H1 (cell line): Measurements from ENCODE around the gene BMERB1. TPM values are rescaled to one million over a fixed set of nuclear protein-coding genes. Genes with fewer than 3 reads are reported as not detected.
A peak's percentile ranks its signal among the peaks of the same experiment; 100 is the strongest.

Source experiments
- CTCF ChIA-PET: fragments of 300-600 bp; sonication (Branson Sonifier 250); formaldehyde crosslinking; loops from one replicate; lab custom pipeline; 2021; ENCODE audit not compliant: partially characterized antibody; lab: Charles Lee
- POLR2A ChIA-PET: fragments of 300-600 bp; sonication (Branson Sonifier 250); formaldehyde crosslinking; loops from one replicate; lab custom pipeline; 2021; ENCODE audit warnings: inconsistent platforms; ENCODE audit not compliant: partially characterized antibody; lab: Charles Lee
- DNase-seq, 2 experiments: peaks; one replicate each; pipeline versions ENCODE4 v3.0.0 to v3.0.0-alpha.2; 2010 to 2022; ENCODE audit warnings: low spot score in 2 of 2, low read depth in 1 of 2, mixed read lengths in 1 of 2
- FAIRE-seq: peaks from 2 replicates; lab custom pipeline; 2011; peaks lifted over from hg19 to GRCh38; lab: Jason Lieb, UNC
- H2AFZ ChIP-seq: 2 replicates; pipeline ENCODE4 v1.8.1; 2012; ENCODE audit warnings: low read length, inconsistent platforms
- H2AK5ac ChIP-seq: 2 replicates; pipeline ENCODE4 v1.6.1; 2013; ENCODE audit warnings: low read depth, low read length
- H2BK120ac ChIP-seq: replicated peaks from 2 replicates; pipeline ENCODE3; 2013; ENCODE audit warnings: low read depth, low read length, inconsistent platforms
- H2BK12ac ChIP-seq: 2 replicates; pipeline ENCODE4 v1.6.1; 2013; ENCODE audit warnings: low read depth, low read length
- H2BK15ac ChIP-seq: 2 replicates; pipeline ENCODE4 v1.6.1; 2013; ENCODE audit warnings: low read length
- H2BK20ac ChIP-seq: 2 replicates; pipeline ENCODE4 v1.6.1; 2013; ENCODE audit warnings: low read length
- H2BK5ac ChIP-seq: 2 replicates; pipeline ENCODE4 v1.6.1; 2013; ENCODE audit warnings: low read depth, low read length
- H3K14ac ChIP-seq: 2 replicates; pipeline ENCODE4 v1.6.1; 2013; ENCODE audit warnings: inconsistent platforms; ENCODE audit not compliant: insufficient read length
- H3K18ac ChIP-seq: 2 replicates; pipeline ENCODE4 v1.6.1; 2013; ENCODE audit warnings: low read length; ENCODE audit errors: extremely low read depth
- H3K23ac ChIP-seq: 2 replicates; pipeline ENCODE4 v1.6.1; 2013; ENCODE audit warnings: inconsistent platforms; ENCODE audit not compliant: insufficient read length
- H3K23me2 ChIP-seq: 2 replicates; pipeline ENCODE4 v1.6.1; 2013; ENCODE audit warnings: low read depth, low read length
- H3K27ac ChIP-seq: 2 replicates; pipeline ENCODE4 v1.6.1; 2011; ENCODE audit warnings: low read depth, low read length, inconsistent platforms
- H3K27me3 ChIP-seq, 4 experiments: replicated peaks in 1 of 4; 1 replicate in 1 of 4; 2 replicates in 3 of 4; pipeline versions ENCODE4 v1.6.1 to v1.8.1; 2011 to 2013; ENCODE audit warnings: low read length in 3 of 4, mild to moderate bottlenecking in 3 of 4, inconsistent platforms in 2 of 4, mixed read lengths in 2 of 4, moderate library complexity in 1 of 4; ENCODE audit not compliant: control insufficient read depth in 3 of 4, insufficient read depth in 3 of 4; ENCODE audit errors: extremely low read depth in 1 of 4
- H3K36me3 ChIP-seq, 4 experiments: 2 replicates each; pipeline versions ENCODE4 v1.6.1 to v1.8.1; 2011 to 2013; ENCODE audit warnings: mild to moderate bottlenecking in 4 of 4, low read length in 3 of 4, moderate library complexity in 2 of 4, control low read depth in 1 of 4, inconsistent platforms in 1 of 4; ENCODE audit not compliant: insufficient read depth in 4 of 4, control insufficient read depth in 2 of 4
- H3K4ac ChIP-seq: replicated peaks from 2 replicates; pipeline ENCODE3; 2013; ENCODE audit warnings: low read length, low read depth, mixed read lengths, inconsistent platforms; ENCODE audit not compliant: insufficient read length
- H3K4me1 ChIP-seq, 4 experiments: replicated peaks in 1 of 4; 1 replicate in 1 of 4; 2 replicates in 3 of 4; pipeline versions ENCODE4 v1.6.1 to v1.8.1; 2011 to 2013; ENCODE audit warnings: low read length in 3 of 4, inconsistent platforms in 2 of 4, mixed read lengths in 1 of 4; ENCODE audit not compliant: insufficient read depth in 4 of 4, control insufficient read depth in 3 of 4
- H3K4me2 ChIP-seq, 2 experiments: 2 replicates each; pipeline versions ENCODE4 v1.6.1 to v1.8.1; 2011 to 2013; ENCODE audit warnings: low read depth in 2 of 2, low read length in 2 of 2, control low read depth in 1 of 2, inconsistent platforms in 1 of 2, mild to moderate bottlenecking in 1 of 2; ENCODE audit not compliant: insufficient read depth in 1 of 2
- H3K4me3 ChIP-seq, 4 experiments: fragments of 200-600, 300-600 bp in 1 of 4; sonication (generic), shearing (Covaris generic), sonication (Bioruptor Twin) in 1 of 4; 2 replicates each; pipeline versions ENCODE4 v1.5.1 to v1.8.1; 2011 to 2016; ENCODE audit warnings: low read length in 4 of 4, low read depth in 3 of 4, control low read depth in 2 of 4, inconsistent platforms in 2 of 4, mild to moderate bottlenecking in 2 of 4, mixed read lengths in 1 of 4, moderate library complexity in 1 of 4; ENCODE audit not compliant: insufficient read depth in 2 of 4; ENCODE audit errors: extremely low read depth in 1 of 4
- H3K56ac ChIP-seq: replicated peaks from 2 replicates; pipeline ENCODE3; 2013; ENCODE audit warnings: low read depth, mild to moderate bottlenecking, mixed read lengths, low read length, inconsistent platforms; ENCODE audit not compliant: insufficient read length
- H3K79me1 ChIP-seq: 2 replicates; pipeline ENCODE4 v1.6.1; 2013; ENCODE audit warnings: low read depth, low read length, control low read depth
- H3K79me2 ChIP-seq, 2 experiments: 2 replicates each; pipeline versions ENCODE4 v1.6.1 to v1.8.1; 2012 to 2013; ENCODE audit warnings: low read length in 2 of 2, mild to moderate bottlenecking in 2 of 2, inconsistent platforms in 1 of 2; ENCODE audit not compliant: insufficient read depth in 2 of 2, control insufficient read depth in 1 of 2
- H3K9ac ChIP-seq, 4 experiments: replicated peaks in 1 of 4; 1 replicate in 1 of 4; 2 replicates in 3 of 4; pipeline versions ENCODE4 v1.6.1 to v1.8.1; 2011 to 2013; ENCODE audit warnings: low read depth in 3 of 4, low read length in 3 of 4, control low read depth in 2 of 4, mild to moderate bottlenecking in 2 of 4, moderate library complexity in 2 of 4, inconsistent platforms in 1 of 4; ENCODE audit errors: extremely low read depth in 1 of 4
- H3K9me3 ChIP-seq, 2 experiments: 2 replicates each; pipeline versions ENCODE4 v1.6.1 to v1.8.1; 2012 to 2013; ENCODE audit warnings: mild to moderate bottlenecking in 2 of 2, moderate library complexity in 2 of 2, control low read depth in 1 of 2, inconsistent platforms in 1 of 2, low read depth in 1 of 2, low read length in 1 of 2, mixed read lengths in 1 of 2; ENCODE audit not compliant: insufficient read depth in 2 of 2
- H4K20me1 ChIP-seq, 2 experiments: replicated peaks in 1 of 2; 2 replicates each; pipeline versions ENCODE3 to v1.8.1; 2011 to 2013; ENCODE audit warnings: inconsistent platforms in 2 of 2, low read length in 2 of 2, mild to moderate bottlenecking in 1 of 2; ENCODE audit not compliant: insufficient read depth in 2 of 2, control insufficient read depth in 1 of 2
- H4K5ac ChIP-seq: 2 replicates; pipeline ENCODE4 v1.6.1; 2013; ENCODE audit warnings: low read length, low read depth, mixed read lengths, inconsistent platforms; ENCODE audit not compliant: insufficient read length
- H4K8ac ChIP-seq: 2 replicates; pipeline ENCODE4 v1.8.0; 2013; ENCODE audit warnings: mild to moderate bottlenecking, moderate library complexity, low read length, inconsistent platforms; ENCODE audit not compliant: insufficient read depth; ENCODE audit errors: extremely low read depth
- H4K91ac ChIP-seq: replicated peaks from 2 replicates; pipeline ENCODE3; 2013; ENCODE audit warnings: low read length, mixed read lengths, inconsistent platforms; ENCODE audit not compliant: insufficient read length
- BRCA1 ChIP-seq: IDR thresholded peaks from 2 replicates; pipeline ENCODE4 v1.6.1; 2012; ENCODE audit warnings: low read depth, low read length, improper control_type of control experiment
- EZH2 ChIP-seq: fragments of 200-600 bp; sonication (generic); IDR thresholded peaks from 2 replicates; pipeline ENCODE4 v1.7.1; 2012; ENCODE audit warnings: low read depth, mild to moderate bottlenecking, moderate library complexity, low read length, inconsistent platforms; ENCODE audit not compliant: severe bottlenecking
- FOSL1 ChIP-seq: IDR thresholded peaks from 2 replicates; pipeline ENCODE4 v1.6.1; 2011; ENCODE audit warnings: mild to moderate bottlenecking, low read depth, low read length, moderate library complexity; ENCODE audit not compliant: insufficient read depth
- POLR2A ChIP-seq, 2 experiments: IDR thresholded peaks; 1 replicate in 1 of 2; 2 replicates in 1 of 2; pipeline ENCODE4 v1.6.1; 2011; ENCODE audit warnings: low read depth in 2 of 2, low read length in 2 of 2, mild to moderate bottlenecking in 2 of 2; ENCODE audit errors: control extremely low read depth in 1 of 2
- POLR2AphosphoS5 ChIP-seq: IDR thresholded peaks from 2 replicates; pipeline ENCODE4 v1.6.1; 2011; ENCODE audit warnings: low read depth, low read length
- SIRT6 ChIP-seq: IDR thresholded peaks from one replicate; pipeline ENCODE4 v1.7.1; 2012; ENCODE audit warnings: low read length, inconsistent platforms
- TAF1 ChIP-seq: IDR thresholded peaks from 2 replicates; pipeline ENCODE4 v1.6.1; 2011; ENCODE audit warnings: mild to moderate bottlenecking, low read depth, low read length
- TEAD4 ChIP-seq: IDR thresholded peaks from 2 replicates; pipeline ENCODE4 v1.6.1; 2012; ENCODE audit warnings: low read depth, low read length, inconsistent platforms, mixed read lengths
- WGBS, 2 experiments: shearing (Covaris generic) in 1 of 2; methylation state at CpG; one replicate each; pipeline versions ENCODE4 v1.1.6 to v1.1.7; 2013 to 2015; ENCODE audit warnings: low lambda C conversion rate in 2 of 2, mixed read lengths in 2 of 2, inconsistent platforms in 1 of 2, low coverage in 1 of 2, missing lambda C conversion rate in 1 of 2; ENCODE audit not compliant: insufficient replicate concordance in 2 of 2, insufficient coverage in 1 of 2, insufficient read length in 1 of 2; ENCODE audit errors: extremely low coverage in 1 of 2, missing lambda C conversion rate in 1 of 2; 5-methylcytosine and 5-hydroxymethylcytosine counted together
- polyA plus RNA-seq, 7 experiments: library from polyadenylated mRNA; depleted of rRNA in 3 of 7; stranded (reverse) in 5 of 7; unstranded in 2 of 7; fragments of >200 nt in 5 of 7; fragments of 200-250 nt in 2 of 7; gene quantifications; 1 replicate in 5 of 7; 2 replicates in 1 of 7; 4 replicates in 1 of 7; pipeline versions ENCODE4 v1.2.1 to v1.2.3, GENCODE V29; 2011 to 2013; ENCODE audit warnings: missing spikeins in 2 of 7, mixed read lengths in 2 of 7
- total RNA-seq: library from RNA; stranded (reverse); fragmentation: NEBNext Ultra II Directional; extraction: Animal tissue kit (Norgen Biotek cat#: 25700); gene quantifications from 2 replicates; pipeline ENCODE4 v1.2.1, GENCODE V29; 2021

BMERB1 gene
- total and polyA plus RNA-seq, 2 of the 8 experiments (the other 6 are each of a cell fraction or from before 2014, with no cell fraction given), result 23.5 to 27.1 TPM

DNA sequence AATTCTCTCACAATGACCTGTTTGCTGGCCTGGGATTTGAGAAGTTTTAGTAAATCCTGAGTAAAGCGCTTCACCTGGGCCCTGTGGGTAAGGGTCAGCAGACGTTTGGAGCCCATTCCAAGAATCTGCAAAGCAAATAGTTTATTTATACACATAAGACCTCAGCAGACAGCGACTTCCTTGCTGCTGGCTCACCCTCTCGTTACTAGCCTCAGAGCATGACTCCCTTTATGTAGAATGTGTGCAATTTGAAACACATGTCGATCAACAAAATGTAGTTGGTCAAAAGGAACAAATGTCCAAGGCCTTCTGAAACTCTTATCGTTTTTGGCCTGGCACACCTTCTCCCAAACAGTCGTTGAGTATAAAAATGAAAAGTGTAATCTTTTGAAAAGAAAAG is 177.2 kb downstream of the BMERB1 start:
- no peak for DNase-seq
- Histone ChIP-seq H3K23me2 (no peaks in the 10 kb centered on the region), H4K8ac (peak overlapping the region; percentile 42; the same call in 1 of the 2 replicates), H3K4me2 (no peak overlapping the region), H2AK5ac (no peak overlapping the region), H3K36me3 (peaks cover 13 to 53% (median 43%) of the 10 kb centered on the region in 4 experiments), H2BK15ac (no peak overlapping the region), H3K18ac (no peak overlapping the region), H4K20me1 (peaks cover 1 to 2% of the 10 kb centered on the region in 2 experiments), H2BK5ac (no peak overlapping the region)
- CTCF ChIA-PET, result no interaction called here
- TF ChIP-seq TAF1 (no peak), POLR2AphosphoS5 (no peak), TEAD4 (no peak), BRCA1 (no peak), POLR2A (IDR thresholded peaks at IDR 0.05; ENCODE audit: control extremely low read depth in 1 of 2, low read depth in 2 of 2, low read length in 2 of 2) (no peak), FOSL1 (no peak), SIRT6 (no peak), EZH2 (no peak)
- TF ChIP-seq, all 59 proteins: peak for 0
- no peak for FAIRE-seq
- Histone ChIP-seq H3K9me3 (no peaks in the 10 kb centered on the region), H2BK12ac (no peak overlapping the region), H3K56ac (no peak overlapping the region), H4K5ac (no peak overlapping the region), H3K27ac (no peak overlapping the region), H4K91ac (no peak overlapping the region), H3K23ac (no peak overlapping the region), H3K9ac (no peak overlapping the region), H3K27me3 (no peaks in the 10 kb centered on the region), H3K4me1 (no peaks in the 10 kb centered on the region), H3K14ac (no peak overlapping the region), H3K79me2 (no peaks in the 10 kb centered on the region), H2BK20ac (no peak overlapping the region), H3K4me3 (no peak overlapping the region), H3K4ac (no peak overlapping the region), H2BK120ac (no peak overlapping the region), H3K79me1 (no peaks in the 10 kb centered on the region), H2AFZ (no peak overlapping the region)
- POLR2A ChIA-PET, result no interaction called here
- WGBS, 2 experiments, result 90% methylated on average over 7 of the region's 7 CpGs; no CpG with 5 or more reads in 1 of the 2 experiments
